HepG2 (cell line): ENCODE data around the gene MRM1. TPM values are rescaled to one million over a fixed set of nuclear protein-coding genes. Genes with fewer than 3 reads are reported as not detected.

ENCODE experiments used
- AKAP8 ChIP-seq: sonication (generic); formaldehyde crosslinking; IDR thresholded peaks from 2 replicates; pipeline ENCODE4 v1.5.1; 2020; ENCODE audit warnings: mild to moderate bottlenecking, missing genetic modification reagents
- CC2D1A ChIP-seq: sonication (generic); formaldehyde crosslinking; IDR thresholded peaks from 2 replicates; pipeline ENCODE4 v1.8.1; 2023; ENCODE audit warnings: mild to moderate bottlenecking, missing genetic modification reagents
- EP300 ChIP-seq, 3 experiments: sonication (generic) in 1 of 3; formaldehyde crosslinking in 1 of 3; IDR thresholded peaks; 2 replicates each; pipeline versions ENCODE4 v1.5.1 to v1.6.1; 2011 to 2020; ENCODE audit warnings: low read depth in 2 of 3, low read length in 2 of 3, borderline replicate concordance in 1 of 3, improper control_type of control experiment in 1 of 3, mild to moderate bottlenecking in 1 of 3, missing genetic modification reagents in 1 of 3, moderate library complexity in 1 of 3
- GABPB1 ChIP-seq: IDR thresholded peaks from 2 replicates; pipeline ENCODE4 v1.6.1; 2016; ENCODE audit warnings: mild to moderate bottlenecking, missing genetic modification reagents, moderate library complexity, missing compliant biosample characterization
- GATAD2A ChIP-seq: IDR thresholded peaks from 2 replicates; pipeline ENCODE4 v1.6.1; 2016
- HNRNPLL ChIP-seq: fragments of 200-400 bp; formaldehyde crosslinking; IDR thresholded peaks from 2 replicates; pipeline ENCODE4 v1.6.1; 2017; ENCODE audit warnings: mild to moderate bottlenecking, low read depth, low read length; ENCODE audit not compliant: poor library complexity, severe bottlenecking
- MLLT10 ChIP-seq: sonication (generic); formaldehyde crosslinking; IDR thresholded peaks from 2 replicates; pipeline ENCODE4 v1.4.0; 2020; ENCODE audit warnings: missing genetic modification reagents
- NFIB ChIP-seq: sonication (generic); formaldehyde crosslinking; IDR thresholded peaks from 2 replicates; pipeline ENCODE4 v1.9.0; 2021; ENCODE audit warnings: missing genetic modification reagents, mild to moderate bottlenecking, borderline replicate concordance
- SAP130 ChIP-seq: IDR thresholded peaks from 2 replicates; pipeline ENCODE4 v1.6.1; 2016; ENCODE audit warnings: low read depth
- SKIL ChIP-seq: sonication (generic); formaldehyde crosslinking; IDR thresholded peaks from 2 replicates; pipeline ENCODE4 v1.8.0; 2022; ENCODE audit warnings: missing genetic modification reagents, mild to moderate bottlenecking, moderate library complexity, borderline replicate concordance
- ZBTB10 ChIP-seq: sonication (generic); formaldehyde crosslinking; IDR thresholded peaks from 2 replicates; pipeline ENCODE4 v1.4.0; 2020; ENCODE audit warnings: missing genetic modification reagents, borderline replicate concordance
- ZHX1 ChIP-seq: sonication (generic); formaldehyde crosslinking; IDR thresholded peaks from 2 replicates; pipeline ENCODE4 v1.8.1; 2022; ENCODE audit warnings: low read depth, mild to moderate bottlenecking, missing genetic modification reagents
- ZNF224 ChIP-seq: sonication (generic); formaldehyde crosslinking; IDR thresholded peaks from 2 replicates; pipeline ENCODE4 v1.5.0; 2020; ENCODE audit warnings: mild to moderate bottlenecking, missing genetic modification reagents
- ZNF225 ChIP-seq: sonication (generic); formaldehyde crosslinking; IDR thresholded peaks from 2 replicates; pipeline ENCODE4 v1.4.0; 2020; ENCODE audit warnings: mild to moderate bottlenecking, missing genetic modification reagents
- ZNF558 ChIP-seq: sonication (generic); formaldehyde crosslinking; IDR thresholded peaks from 2 replicates; pipeline ENCODE4 v1.9.0; 2022; ENCODE audit warnings: mild to moderate bottlenecking, missing genetic modification reagents, borderline replicate concordance
- ZNF672 ChIP-seq: sonication (generic); formaldehyde crosslinking; IDR thresholded peaks from 2 replicates; pipeline ENCODE4 v1.8.1; 2022; ENCODE audit warnings: missing genetic modification reagents
- polyA plus RNA-seq, 8 experiments: library from polyadenylated mRNA; depleted of rRNA in 3 of 8; stranded (reverse) in 7 of 8; unstranded in 1 of 8; fragments of >200 nt; fragmentation: Illumina TruSeq in 4 of 8; extraction: Trizol in 4 of 8; gene quantifications; 2 replicates each; pipeline versions ENCODE4 v1.2.1 to v1.2.3, GENCODE V29; 2011 to 2016; ENCODE audit warnings: low read depth in 4 of 8, missing spikeins in 1 of 8, mixed read lengths in 1 of 8; ENCODE audit not compliant: insufficient read depth in 1 of 8
- total RNA-seq, 5 experiments: library from RNA; depleted of rRNA; stranded (reverse); fragments of >200 nt; fragmentation: Illumina TruSeq; extraction: Trizol; gene quantifications; 2 replicates each; pipeline ENCODE4 v1.2.3, GENCODE V29; 2016; ENCODE audit warnings: low read depth in 1 of 5
- TF ChIP-seq, protein P1 (sequence below): sonication (generic); formaldehyde crosslinking; IDR thresholded peaks from 2 replicates; pipeline ENCODE4 v1.4.0; 2020; ENCODE audit warnings: mild to moderate bottlenecking, low read depth, missing genetic modification reagents
- TF ChIP-seq, protein P2 (sequence below): sonication (generic); formaldehyde crosslinking; conservative IDR thresholded peaks from 2 replicates; pipeline ENCODE4 v1.8.0; 2022; ENCODE audit warnings: low read depth, missing genetic modification reagents

Gene MRM1
- total and polyA plus RNA-seq, 2 of the 13 experiments (the other 11 are each of a cell fraction or from before 2014, with no cell fraction given) = 4.1 to 11.3 TPM

DNA sequence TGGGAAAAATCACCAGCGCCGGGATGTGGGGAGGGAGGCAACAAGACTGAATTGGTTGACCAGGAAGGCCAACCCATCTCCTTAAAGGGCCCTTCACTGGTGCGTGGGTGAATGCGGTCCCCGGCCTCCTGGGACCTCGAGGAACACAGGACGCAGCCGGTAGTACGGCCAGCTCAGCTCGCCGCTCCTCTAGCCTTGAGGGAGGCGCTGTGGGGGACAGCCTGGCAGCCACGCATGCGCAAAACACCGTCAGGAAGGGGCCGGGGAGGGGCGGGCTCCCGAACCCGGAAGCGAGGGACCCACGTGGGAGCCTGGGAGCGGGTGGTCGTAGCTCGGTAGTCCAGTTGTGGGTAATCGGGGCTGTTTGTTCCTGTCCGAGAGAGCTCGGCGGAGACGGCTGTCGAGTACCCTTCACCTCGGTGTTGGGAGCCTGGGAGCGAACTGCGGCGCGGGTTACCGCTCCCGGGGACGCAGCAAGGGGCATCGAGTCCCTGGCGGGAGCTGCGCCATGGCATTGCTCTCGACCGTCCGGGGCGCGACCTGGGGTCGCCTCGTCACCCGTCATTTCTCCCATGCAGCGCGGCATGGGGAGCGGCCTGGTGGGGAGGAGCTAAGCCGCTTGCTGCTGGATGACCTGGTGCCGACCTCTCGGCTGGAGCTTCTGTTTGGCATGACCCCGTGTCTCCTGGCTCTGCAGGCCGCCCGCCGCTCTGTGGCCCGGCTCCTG, at the start of gene MRM1 (continued):
- TF ChIP-seq ZBTB10 (0 out of 2 replicates have a peak, but pooled peaks have one; percentile 38), ZNF672 (CRISPR knock-in tag) (no peak), SKIL (CRISPR knock-in tag) (no peak), NFIB (no peak), ZNF558 (CRISPR knock-in tag) (no peak; the same call in 1 of the 2 replicates), GATAD2A (CRISPR knock-in tag) (peak; percentile 44; the same call in 1 of the 2 replicates), MLLT10 (CRISPR knock-in tag) (no peak), HNRNPLL (peak; percentile 18), CC2D1A (CRISPR knock-in tag) (peak; percentile 78; the same call in 1 of the 2 replicates), AKAP8 (CRISPR knock-in tag) (peak; percentile 88), ZHX1 (CRISPR knock-in tag) (no peak), ZNF224 (0 out of 2 replicates have a peak, but pooled peaks have one; percentile 60), SAP130 (CRISPR knock-in tag) (peak; percentile 98), EP300 (IDR thresholded peaks at IDR 0.05; ENCODE audit: low read depth in 2 of 2, low read length in 2 of 2) (no peak), EP300 (CRISPR knock-in tag; IDR thresholded peaks at IDR 0.05; ENCODE audit: borderline replicate concordance) (no peak; the same call in 1 of the 2 replicates), GABPB1 (CRISPR knock-in tag) (peak; percentile 93), ZNF225 (peak; percentile 23; the same call in 1 of the 2 replicates)
- TF ChIP-seq, protein P1, sequence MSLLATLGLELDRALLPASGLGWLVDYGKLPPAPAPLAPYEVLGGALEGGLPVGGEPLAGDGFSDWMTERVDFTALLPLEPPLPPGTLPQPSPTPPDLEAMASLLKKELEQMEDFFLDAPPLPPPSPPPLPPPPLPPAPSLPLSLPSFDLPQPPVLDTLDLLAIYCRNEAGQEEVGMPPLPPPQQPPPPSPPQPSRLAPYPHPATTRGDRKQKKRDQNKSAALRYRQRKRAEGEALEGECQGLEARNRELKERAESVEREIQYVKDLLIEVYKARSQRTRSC (CRISPR knock-in tag) = no peak
- TF ChIP-seq, protein P2, sequence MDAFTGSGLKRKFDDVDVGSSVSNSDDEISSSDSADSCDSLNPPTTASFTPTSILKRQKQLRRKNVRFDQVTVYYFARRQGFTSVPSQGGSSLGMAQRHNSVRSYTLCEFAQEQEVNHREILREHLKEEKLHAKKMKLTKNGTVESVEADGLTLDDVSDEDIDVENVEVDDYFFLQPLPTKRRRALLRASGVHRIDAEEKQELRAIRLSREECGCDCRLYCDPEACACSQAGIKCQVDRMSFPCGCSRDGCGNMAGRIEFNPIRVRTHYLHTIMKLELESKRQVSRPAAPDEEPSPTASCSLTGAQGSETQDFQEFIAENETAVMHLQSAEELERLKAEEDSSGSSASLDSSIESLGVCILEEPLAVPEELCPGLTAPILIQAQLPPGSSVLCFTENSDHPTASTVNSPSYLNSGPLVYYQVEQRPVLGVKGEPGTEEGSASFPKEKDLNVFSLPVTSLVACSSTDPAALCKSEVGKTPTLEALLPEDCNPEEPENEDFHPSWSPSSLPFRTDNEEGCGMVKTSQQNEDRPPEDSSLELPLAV = no peak
